NCI-H748 (cell line): ENCODE results near the gene SLCO3A1.

ENCODE experiments used
- DNase-seq: peaks from one replicate; lab custom pipeline; 2025; ENCODE audit not compliant: unreplicated experiment; lab: John Stamatoyannopoulos, UW

Gene SLCO3A1

GRCh38 chr15:91909111-91909510 lies 55.6 kb downstream of the SLCO3A1 start:
- DNase-seq: no peak

- DNase-seq: peak; percentile 93
Observed at GRCh38 chr15:91909574-91909973, 56.1 kb downstream of the SLCO3A1 start.

GRCh38 chr15:91911844-91912243 lies 58.3 kb downstream of the SLCO3A1 start:
- no peak for DNase-seq

- peak; percentile 96 for DNase-seq
Observed at GRCh38 chr15:91912336-91912735, 58.8 kb downstream of the SLCO3A1 start.

- peak; percentile 47 for DNase-seq
Observed at GRCh38 chr15:91913560-91913959, 60.1 kb downstream of the SLCO3A1 start.

GRCh38 chr15:91915576-91915975 lies 62.1 kb downstream of the SLCO3A1 start:
- DNase-seq: peak; percentile 97

GRCh38 chr15:91916051-91916450 lies 62.5 kb downstream of the SLCO3A1 start:
- peak; percentile 73 for DNase-seq

- peak; percentile 28 for DNase-seq
Observed at GRCh38 chr15:91917686-91918360, 64.3 kb downstream of the SLCO3A1 start.

GRCh38 chr15:91919014-91919534 lies 65.6 kb downstream of the SLCO3A1 start:
- DNase-seq: peak; percentile 41

GRCh38 chr15:91921188-91921842 lies 67.8 kb downstream of the SLCO3A1 start:
- DNase-seq: peak; percentile 3

- no peak for DNase-seq
Observed at GRCh38 chr15:91921843-91922198, 68.3 kb downstream of the SLCO3A1 start.

GRCh38 chr15:91922646-91923547 lies 69.4 kb downstream of the SLCO3A1 start:
- DNase-seq: peak; percentile 77

- no peak for DNase-seq
Observed at GRCh38 chr15:91924183-91924582, 70.7 kb downstream of the SLCO3A1 start.

GRCh38 chr15:91924837-91925495 lies 71.5 kb downstream of the SLCO3A1 start:
- DNase-seq: no peak

- peak; percentile 21 for DNase-seq
Observed at GRCh38 chr15:91925794-91926193, 72.3 kb downstream of the SLCO3A1 start.

GRCh38 chr15:91926908-91927270 lies 73.4 kb downstream of the SLCO3A1 start:
- peak; percentile 72 for DNase-seq

- peak; percentile 96 for DNase-seq
Observed at GRCh38 chr15:91927585-91927984, 74.1 kb downstream of the SLCO3A1 start.

- DNase-seq: peak; percentile 44
Observed at GRCh38 chr15:91928675-91929074, 75.2 kb downstream of the SLCO3A1 start.

GRCh38 chr15:91929509-91929908 lies 76.0 kb downstream of the SLCO3A1 start:
- no peak for DNase-seq

GRCh38 chr15:91930092-91930491 lies 76.6 kb downstream of the SLCO3A1 start:
- DNase-seq: no peak

- no peak for DNase-seq
Observed at GRCh38 chr15:91936182-91936775, 82.8 kb downstream of the SLCO3A1 start.
